ENCODE measurements around the gene APPL1.

DNA sequence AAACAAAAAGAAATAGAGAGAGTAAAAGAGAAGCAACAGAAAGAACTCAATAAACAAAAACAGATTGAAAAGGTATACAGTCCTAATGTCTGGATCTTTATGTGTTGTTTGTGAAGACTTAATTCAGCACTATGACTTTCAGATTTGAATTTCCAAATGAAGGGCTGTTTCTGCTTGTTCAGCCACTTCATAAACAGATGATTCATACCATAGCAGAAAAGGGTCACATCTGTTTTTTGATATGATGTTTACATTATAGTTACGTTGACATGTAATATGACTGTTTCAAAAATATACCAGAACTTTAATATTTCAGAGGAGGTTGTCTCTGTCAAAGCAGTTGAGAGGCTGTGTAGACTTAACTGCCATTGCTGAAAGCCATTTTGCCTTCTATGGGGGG lies 40.9 kb downstream of the APPL1 start:
- TF ChIP-seq POLR2A (IDR thresholded peaks at IDR 0.05; ENCODE audit: low read length) (no peak), GATA1 (IDR thresholded peaks at IDR 0.05; ENCODE audit: low read depth, low read length) (no peak)

All from erythroblast (primary cell).